ENCODE measurements around the gene BRINP1.

GRCh38 chr9:119343059-119343990 lies 25.9 kb downstream of the BRINP1 start:
- no peak for TF ChIP-seq CTCF (conservative IDR thresholded peaks at IDR 0.05)
- TF ChIP-seq EZH2 (IDR thresholded peaks at IDR 0.05; ENCODE audit: low read depth) = no peak
